Measurements from ENCODE around the gene CAMK1D. TPM values are rescaled to one million over a fixed set of nuclear protein-coding genes. Genes with fewer than 3 reads are reported as not detected.

CAMK1D gene
- total and polyA plus RNA-seq, 8 donors, result 1.4 to 26.9 (median 3.9) TPM

GRCh38 chr10:12691596-12691995 lies 342.2 kb downstream of the CAMK1D start:
- no peak for DNase-seq
- H3K4me1 ChIP-seq, result peaks cover 0 to 12% (median 9%) of the 10 kb centered on the region in 4 donors
- no peaks in the 10 kb centered on the region for H3K9me3 ChIP-seq
- no peak overlapping the region for H3K27ac ChIP-seq
- TF ChIP-seq, protein P1, sequence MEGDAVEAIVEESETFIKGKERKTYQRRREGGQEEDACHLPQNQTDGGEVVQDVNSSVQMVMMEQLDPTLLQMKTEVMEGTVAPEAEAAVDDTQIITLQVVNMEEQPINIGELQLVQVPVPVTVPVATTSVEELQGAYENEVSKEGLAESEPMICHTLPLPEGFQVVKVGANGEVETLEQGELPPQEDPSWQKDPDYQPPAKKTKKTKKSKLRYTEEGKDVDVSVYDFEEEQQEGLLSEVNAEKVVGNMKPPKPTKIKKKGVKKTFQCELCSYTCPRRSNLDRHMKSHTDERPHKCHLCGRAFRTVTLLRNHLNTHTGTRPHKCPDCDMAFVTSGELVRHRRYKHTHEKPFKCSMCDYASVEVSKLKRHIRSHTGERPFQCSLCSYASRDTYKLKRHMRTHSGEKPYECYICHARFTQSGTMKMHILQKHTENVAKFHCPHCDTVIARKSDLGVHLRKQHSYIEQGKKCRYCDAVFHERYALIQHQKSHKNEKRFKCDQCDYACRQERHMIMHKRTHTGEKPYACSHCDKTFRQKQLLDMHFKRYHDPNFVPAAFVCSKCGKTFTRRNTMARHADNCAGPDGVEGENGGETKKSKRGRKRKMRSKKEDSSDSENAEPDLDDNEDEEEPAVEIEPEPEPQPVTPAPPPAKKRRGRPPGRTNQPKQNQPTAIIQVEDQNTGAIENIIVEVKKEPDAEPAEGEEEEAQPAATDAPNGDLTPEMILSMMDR (IDR thresholded peaks at IDR 0.05), result no peak
- TF ChIP-seq POLR2A (IDR thresholded peaks at IDR 0.05), result no peak
- TF ChIP-seq EP300 (IDR thresholded peaks at IDR 0.05), result no peak
- TF ChIP-seq POLR2AphosphoS5 (IDR thresholded peaks at IDR 0.05), result no peak
- WGBS, 5 donors, result 89 to 97% (median 93%) methylated on average over 7 of the region's 7 CpGs
- intact Hi-C loops (cut with DNase I; ENCODE audit: low total_unique reads), result no loop called here
- no peak overlapping the region for H3K4me3 ChIP-seq
- H3K27me3 ChIP-seq, result no peaks in the 10 kb centered on the region
- no peaks in the 10 kb centered on the region for H3K36me3 ChIP-seq

GRCh38 chr10:12697764-12698163 lies 348.4 kb downstream of the CAMK1D start:
- intact Hi-C loops (cut with DNase I; ENCODE audit: low total_unique reads), result no loop called here
- Histone ChIP-seq H3K9me3 (no peaks in the 10 kb centered on the region), H3K27me3 (no peaks in the 10 kb centered on the region), H3K4me3 (no peak overlapping the region), H3K4me1 (peaks cover 0 to 32% (median 12%) of the 10 kb centered on the region in 4 donors), H3K27ac (peak overlapping the region in 4 of 5 donors; percentile 10 to 79 (median 56)), H3K36me3 (no peaks in the 10 kb centered on the region)
- WGBS, 5 donors, result 78 to 94% (median 84%) methylated on average over 9 of the region's 9 CpGs
- no peak for DNase-seq
- TF ChIP-seq POLR2AphosphoS5 (IDR thresholded peaks at IDR 0.05) (no peak), EP300 (IDR thresholded peaks at IDR 0.05) (no peak), POLR2A (IDR thresholded peaks at IDR 0.05) (no peak)
- TF ChIP-seq, protein P1 (IDR thresholded peaks at IDR 0.05), result no peak

DNA sequence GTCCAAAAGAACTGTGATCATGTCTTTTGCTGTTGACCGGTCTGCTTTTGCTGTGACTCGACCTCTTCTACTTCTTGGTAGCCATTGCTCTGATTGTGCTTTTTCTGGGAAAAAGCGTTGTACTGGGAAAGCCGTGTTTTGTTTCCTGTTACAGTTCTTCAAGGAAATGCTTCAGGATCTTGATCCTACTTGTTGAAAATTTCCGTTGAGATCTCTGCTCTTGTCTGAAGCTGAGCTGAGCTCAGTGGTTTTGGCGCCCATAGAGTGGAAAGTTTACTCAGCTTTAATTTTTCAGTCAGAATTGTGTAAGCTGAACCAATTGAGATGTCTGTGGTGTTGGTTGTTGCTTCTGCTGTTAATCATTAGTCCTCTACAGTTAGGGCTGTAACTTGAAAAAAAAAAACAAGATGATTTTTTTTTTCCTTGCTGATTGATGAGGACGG lies 349.9 kb downstream of the CAMK1D start:
- DNase-seq, result peak in 1 of 2 donors; percentile 51
- TF ChIP-seq, protein P1 (IDR thresholded peaks at IDR 0.05), result no peak
- TF ChIP-seq POLR2A (IDR thresholded peaks at IDR 0.05) (no peak), POLR2AphosphoS5 (IDR thresholded peaks at IDR 0.05) (no peak), EP300 (IDR thresholded peaks at IDR 0.05) (no peak)
- no peaks in the 10 kb centered on the region for H3K9me3 ChIP-seq
- 46 to 51% (median 50%) methylated on average over 7 of the region's 7 CpGs for WGBS, 5 donors
- peak overlapping the region in 4 of 5 donors; percentile 60 to 79 (median 68) for H3K27ac ChIP-seq
- intact Hi-C loops (cut with DNase I; ENCODE audit: low total_unique reads), result no loop called here
- H3K4me3 ChIP-seq, result no peak overlapping the region
- H3K4me1 ChIP-seq, result peaks cover 0 to 43% (median 20%) of the 10 kb centered on the region in 4 donors
- H3K27me3 ChIP-seq, result no peaks in the 10 kb centered on the region
- H3K36me3 ChIP-seq, result no peaks in the 10 kb centered on the region

- Histone ChIP-seq H3K27ac (peak overlapping the region in 4 of 5 donors; percentile 13 to 79 (median 68)), H3K4me1 (peaks cover 0 to 43% (median 23%) of the 10 kb centered on the region in 4 donors), H3K27me3 (no peaks in the 10 kb centered on the region), H3K9me3 (no peaks in the 10 kb centered on the region), H3K4me3 (no peak overlapping the region), H3K36me3 (no peaks in the 10 kb centered on the region)
- TF ChIP-seq, protein P1 (IDR thresholded peaks at IDR 0.05), result no peak
- TF ChIP-seq POLR2AphosphoS5 (IDR thresholded peaks at IDR 0.05), result no peak
- no peak for TF ChIP-seq EP300 (IDR thresholded peaks at IDR 0.05)
- TF ChIP-seq POLR2A (IDR thresholded peaks at IDR 0.05), result no peak
- intact Hi-C loops (cut with DNase I; ENCODE audit: low total_unique reads), result no loop called here
- DNase-seq, result no peak
- WGBS, 5 donors, result 76 to 90% (median 81%) methylated on average over 9 of the region's 9 CpGs
These were observed 350.6 kb downstream of the CAMK1D start for GRCh38 chr10:12699781-12700556.

All from stomach (tissue), 9 donors.